ENCODE data around the gene ARHGAP30. TPM values are rescaled to one million over a fixed set of nuclear protein-coding genes. Genes with fewer than 3 reads are reported as not detected.
"Not testable (repeated sequence)": the region's sequence is repeated elsewhere in the genome, so short reads cannot be mapped to it uniquely, and the experiment has no call there.

ARHGAP30 gene
- total and polyA plus RNA-seq, 5 experiments from 2014 or later, result 110 to 233 (median 207) TPM

DNA sequence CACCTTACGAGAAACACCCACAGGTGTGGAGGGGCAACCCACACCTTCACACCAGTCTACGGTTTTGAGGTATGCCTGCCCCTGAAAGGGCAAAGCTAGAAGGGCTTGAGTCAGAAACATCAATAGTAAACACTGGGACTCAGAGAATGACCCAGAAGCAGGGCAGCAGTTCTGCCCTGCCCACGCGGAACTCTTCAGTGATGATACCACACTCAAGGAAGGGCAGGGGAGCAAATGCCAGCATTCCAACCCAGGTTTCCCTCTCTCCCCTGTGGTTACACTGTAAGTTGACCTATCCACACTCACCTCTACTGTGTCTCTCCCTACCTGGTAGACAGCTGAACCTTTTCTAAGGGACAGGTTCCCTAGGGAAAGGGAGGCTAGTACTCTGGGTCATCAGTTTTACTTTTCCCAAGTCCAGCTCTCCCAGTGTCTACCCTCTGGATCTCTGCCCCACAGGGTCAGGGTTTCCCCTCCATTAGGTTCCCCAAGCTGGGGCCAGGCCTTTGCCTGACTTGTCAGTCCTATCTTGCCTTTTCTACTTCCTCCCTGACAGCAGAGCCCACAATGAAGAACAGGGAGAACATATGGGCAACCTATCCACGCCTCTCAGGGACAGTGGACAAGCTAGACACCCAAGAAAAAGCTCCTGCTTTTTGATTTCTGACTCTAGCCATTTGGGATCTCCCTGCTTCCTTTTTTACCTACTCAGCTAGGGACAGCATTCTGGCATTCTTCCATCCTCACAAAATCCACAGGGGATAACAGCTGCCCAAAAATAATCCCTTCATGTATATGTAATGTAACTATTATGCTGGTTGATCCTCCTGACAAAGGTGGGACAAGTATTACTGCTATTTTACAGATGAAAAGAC, 51.7 kb downstream of the ARHGAP30 start:
- peak overlapping the region in 9 of 10 donors; percentile 11 to 61 (median 30) for H3K27ac Mint-ChIP-seq
- H3K27me3 Mint-ChIP-seq, result peaks cover 0 to 2% (median 0%) of the 10 kb centered on the region in 5 donors

DNA sequence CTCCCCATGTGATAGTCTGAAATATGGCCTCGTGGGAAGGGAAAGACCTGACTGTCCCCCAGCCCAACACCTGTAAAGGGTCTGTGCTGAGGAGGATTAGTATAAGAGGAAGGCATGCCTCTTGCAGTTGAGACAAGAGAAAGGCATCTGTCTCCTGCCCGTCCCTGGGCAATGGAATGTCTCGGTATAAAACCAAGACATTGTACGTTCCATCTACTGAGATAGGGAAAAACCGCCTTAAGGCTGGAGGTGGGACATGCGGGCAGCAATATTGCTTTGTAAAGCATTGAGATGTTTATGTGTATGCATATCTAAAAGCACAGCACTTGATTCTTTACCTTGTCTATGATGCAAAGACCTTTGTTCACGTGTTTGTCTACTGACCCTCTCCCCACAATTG, 52.5 kb downstream of the ARHGAP30 start:
- H3K4me3 Mint-ChIP-seq, H3K36me3 Mint-ChIP-seq, H3K9me3 Mint-ChIP-seq, DNase-seq, ATAC-seq, H3K27me3 Mint-ChIP-seq, POLR2A ChIA-PET: not testable (repeated sequence)
- Mint-ChIP-seq H3K27ac (peak overlapping the region in 7 of 10 donors; percentile 9 to 60 (median 37)), H3K4me1 (peaks cover 29 to 68% (median 56%) of the 10 kb centered on the region in 4 donors)

More for the DNA sequence above, 51.7 kb downstream of the ARHGAP30 start:
- Mint-ChIP-seq H3K4me1 (peaks cover 29 to 66% (median 52%) of the 10 kb centered on the region in 4 donors), H3K9me3 (no peaks in the 10 kb centered on the region), H3K36me3 (no peaks in the 10 kb centered on the region), H3K4me3 (no peak overlapping the region)
- DNase-seq (no peak), ATAC-seq (no peak)
- POLR2A ChIA-PET, result interaction anchor here (5.3 to 5.4 kb wide), 2 partner anchors 20 to 28 kb away, joined by 46 to 65 read pairs; partner anchors contain the start of genes TSTD1 and USF1

DNA sequence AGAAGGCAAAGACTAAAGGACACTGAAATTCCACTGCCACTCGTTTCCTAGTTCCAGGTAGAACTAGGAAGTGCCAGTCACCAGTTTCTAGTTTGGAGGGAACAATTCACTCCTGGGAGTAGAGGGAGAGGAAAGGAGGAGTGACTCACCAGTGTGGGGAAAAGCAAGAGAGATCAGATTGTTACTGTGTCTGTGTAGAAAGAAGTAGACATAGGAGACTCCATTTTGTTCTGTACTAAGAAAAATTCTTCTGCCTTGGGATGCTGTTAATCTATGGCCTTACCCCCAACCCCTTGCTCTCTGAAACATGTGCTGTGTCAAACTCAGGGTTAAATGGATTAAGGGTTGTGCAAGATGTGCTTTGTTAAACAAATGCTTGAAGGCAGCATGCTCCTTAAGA, 53.0 kb downstream of the ARHGAP30 start:
- Mint-ChIP-seq H3K4me1 (peaks cover 32 to 68% (median 60%) of the 10 kb centered on the region in 4 donors), H3K27ac (peak overlapping the region in 6 of 10 donors; percentile 37 to 86 (median 74))
- H3K4me3 Mint-ChIP-seq, H3K36me3 Mint-ChIP-seq, H3K27me3 Mint-ChIP-seq, DNase-seq, H3K9me3 Mint-ChIP-seq, ATAC-seq: not testable (repeated sequence)
- POLR2A ChIA-PET, result interaction anchor here (0.7 kb wide), 1 partner anchor 426 kb away, joined by 3 read pairs; no protein-coding TSS in a partner anchor

DNA sequence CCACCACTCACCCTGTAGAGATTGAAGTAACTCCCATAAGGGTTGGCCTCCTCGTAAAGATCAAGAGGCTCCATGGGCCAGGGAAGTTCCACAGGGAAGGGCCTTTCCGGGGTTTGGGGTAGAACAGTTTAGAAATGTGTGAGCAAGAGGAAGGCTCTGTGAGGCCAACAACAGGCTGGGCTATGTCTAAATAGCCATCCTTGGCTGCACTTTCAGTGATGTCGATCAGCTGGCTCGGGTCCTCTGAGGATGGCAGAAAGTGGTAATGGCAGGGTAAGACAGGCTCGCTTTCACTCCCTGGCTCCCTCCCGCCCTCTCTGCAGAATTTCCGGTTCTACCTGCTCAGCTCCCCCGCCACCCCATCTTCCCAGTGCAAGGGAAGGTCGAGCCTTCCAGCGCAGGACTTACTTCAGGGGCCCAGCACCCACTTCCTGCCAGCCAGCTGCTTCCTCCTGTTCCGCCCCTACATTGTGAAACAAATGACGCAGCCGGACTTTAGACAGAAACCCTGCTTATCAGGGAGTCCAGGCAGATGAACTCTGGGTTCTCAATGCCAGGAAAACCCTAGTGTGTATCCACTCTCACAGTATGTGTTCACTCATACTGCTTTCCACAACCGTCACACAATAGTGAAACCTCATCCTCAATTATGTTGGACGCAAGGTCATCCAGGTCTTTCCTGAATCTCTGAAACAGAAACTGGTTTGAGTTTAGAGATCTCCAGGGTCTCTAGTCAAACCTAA, 56.0 kb downstream of the ARHGAP30 start:
- Mint-ChIP-seq H3K4me3 (peak overlapping the region; percentile 73 to 89 (median 83)), H3K36me3 (peaks cover 0 to 2% (median 0%) of the 10 kb centered on the region in 3 donors), H3K4me1 (peaks cover 15 to 41% (median 33%) of the 10 kb centered on the region in 4 donors), H3K27me3 (no peaks in the 10 kb centered on the region), H3K27ac (peak overlapping the region; percentile 86 to 99 (median 95)), H3K9me3 (no peaks in the 10 kb centered on the region)
- peak; percentile 89 to 91 for ATAC-seq
- POLR2A ChIA-PET, result interaction anchor here (0.7 to 4.7 kb wide), 14 partner anchors 9 to 311 kb away, joined by 3 to 42 read pairs (median 4); partner anchors contain the start of genes ARHGAP30, KLHDC9, NDUFS2 and TSTD1
- peak; percentile 30 to 77 (median 58) for DNase-seq

DNA sequence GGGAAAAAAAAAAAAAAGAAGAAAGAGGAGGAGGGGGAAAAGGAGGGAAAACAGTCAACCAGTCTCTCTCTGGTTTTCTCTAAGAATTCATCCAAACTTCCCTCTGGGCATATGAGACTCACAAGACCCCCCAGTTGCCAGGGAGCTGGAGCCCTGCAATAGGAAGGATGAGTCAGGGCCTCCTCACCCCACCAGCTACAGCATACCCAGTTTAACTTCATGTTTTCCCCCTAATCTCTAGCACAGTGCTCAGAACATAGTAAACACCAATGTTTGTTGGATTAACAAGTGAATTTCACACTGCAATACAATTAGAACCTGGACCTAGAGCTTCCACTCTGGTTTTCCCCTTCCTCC, 56.6 kb downstream of the ARHGAP30 start:
- Mint-ChIP-seq H3K4me3 (peak overlapping the region; percentile 73 to 89 (median 83)), H3K4me1 (peaks cover 15 to 36% (median 28%) of the 10 kb centered on the region in 4 donors), H3K27me3 (no peaks in the 10 kb centered on the region), H3K27ac (peak overlapping the region; percentile 86 to 99 (median 95)), H3K9me3 (no peaks in the 10 kb centered on the region), H3K36me3 (peaks cover 0 to 2% (median 0%) of the 10 kb centered on the region in 3 donors)
- ATAC-seq (peak in 1 of 2 donors; percentile 43), DNase-seq (no peak)
- POLR2A ChIA-PET, result interaction anchor here (0.9 to 4.7 kb wide), 11 partner anchors 9 to 190 kb away, joined by 3 to 42 read pairs (median 5); partner anchors contain the start of genes ARHGAP30, NDUFS2, TSTD1 and USF1

DNA sequence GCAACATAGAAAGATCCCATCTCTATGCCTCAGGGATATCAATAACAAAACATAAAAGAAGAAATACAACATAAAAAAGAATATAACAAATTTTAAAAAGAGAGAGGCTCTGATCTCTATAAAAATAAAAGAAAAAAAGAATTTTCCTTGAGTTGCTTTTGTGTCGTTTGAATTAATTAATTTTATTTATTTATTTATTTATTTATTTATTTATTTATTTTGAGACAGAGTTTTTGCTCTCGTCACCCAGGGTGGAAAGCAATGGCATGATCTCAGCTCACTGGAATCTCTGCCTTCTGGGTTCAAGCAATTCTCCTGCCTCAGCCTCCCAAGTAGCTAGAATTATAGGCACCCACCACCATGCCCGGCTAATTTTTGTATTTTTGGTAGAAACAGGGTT, 57.3 kb downstream of the ARHGAP30 start:
- Mint-ChIP-seq H3K27ac (peak overlapping the region in 9 of 10 donors; percentile 9 to 98 (median 86)), H3K9me3 (no peaks in the 10 kb centered on the region), H3K4me3 (no peak overlapping the region)

DNA sequence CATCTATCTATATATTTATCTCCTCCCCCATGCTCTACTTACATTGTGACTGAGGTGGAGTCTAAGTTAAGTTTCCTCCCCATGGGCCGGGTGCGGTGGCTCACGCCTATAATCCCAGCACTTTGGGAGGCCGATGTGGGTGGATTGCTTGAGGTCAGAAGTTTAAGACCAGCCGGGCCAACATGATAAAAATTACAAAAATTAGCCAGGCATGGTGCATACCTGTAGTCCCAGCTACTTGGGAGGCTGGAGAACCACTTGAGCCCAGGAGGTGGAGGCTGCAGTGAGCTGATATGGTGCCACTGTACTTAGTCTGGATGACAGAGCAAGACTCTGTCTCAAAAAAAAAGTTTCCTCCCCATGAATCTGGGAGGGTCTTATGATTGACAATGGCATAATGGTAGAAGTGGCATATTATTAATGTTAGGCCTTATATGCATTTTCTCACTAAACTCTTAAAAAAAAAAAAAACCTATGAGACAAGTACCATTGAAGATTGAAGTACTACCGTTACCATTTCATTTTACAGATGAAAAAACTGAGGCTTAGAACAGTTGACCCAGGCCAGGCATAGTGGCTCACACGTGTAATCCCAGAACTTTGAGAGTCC, 60.0 kb downstream of the ARHGAP30 start:
- Mint-ChIP-seq H3K4me3 (no peak overlapping the region), H3K9me3 (no peaks in the 10 kb centered on the region), H3K27ac (peak overlapping the region in 2 of 10 donors; percentile 43 to 48), H3K4me1 (peaks cover 15 to 25% (median 23%) of the 10 kb centered on the region in 4 donors), H3K27me3 (no peaks in the 10 kb centered on the region), H3K36me3 (peaks cover 0 to 2% (median 0%) of the 10 kb centered on the region in 3 donors)
- ATAC-seq (no peak), DNase-seq (no peak)
- POLR2A ChIA-PET, result no interaction called here

More for the DNA sequence above, 57.3 kb downstream of the ARHGAP30 start:
- POLR2A ChIA-PET, result interaction anchor here (0.6 to 4.7 kb wide), 7 partner anchors 9 to 57 kb away, joined by 4 to 42 read pairs (median 7); partner anchors contain the start of genes ARHGAP30, F11R, TSTD1 and USF1
- no peak for DNase-seq
- no peak for ATAC-seq
- no peaks in the 10 kb centered on the region for H3K27me3 Mint-ChIP-seq
- H3K4me1 Mint-ChIP-seq, result peaks cover 13 to 31% (median 25%) of the 10 kb centered on the region in 4 donors
- H3K36me3 Mint-ChIP-seq, result peaks cover 0 to 2% (median 0%) of the 10 kb centered on the region in 3 donors

DNA sequence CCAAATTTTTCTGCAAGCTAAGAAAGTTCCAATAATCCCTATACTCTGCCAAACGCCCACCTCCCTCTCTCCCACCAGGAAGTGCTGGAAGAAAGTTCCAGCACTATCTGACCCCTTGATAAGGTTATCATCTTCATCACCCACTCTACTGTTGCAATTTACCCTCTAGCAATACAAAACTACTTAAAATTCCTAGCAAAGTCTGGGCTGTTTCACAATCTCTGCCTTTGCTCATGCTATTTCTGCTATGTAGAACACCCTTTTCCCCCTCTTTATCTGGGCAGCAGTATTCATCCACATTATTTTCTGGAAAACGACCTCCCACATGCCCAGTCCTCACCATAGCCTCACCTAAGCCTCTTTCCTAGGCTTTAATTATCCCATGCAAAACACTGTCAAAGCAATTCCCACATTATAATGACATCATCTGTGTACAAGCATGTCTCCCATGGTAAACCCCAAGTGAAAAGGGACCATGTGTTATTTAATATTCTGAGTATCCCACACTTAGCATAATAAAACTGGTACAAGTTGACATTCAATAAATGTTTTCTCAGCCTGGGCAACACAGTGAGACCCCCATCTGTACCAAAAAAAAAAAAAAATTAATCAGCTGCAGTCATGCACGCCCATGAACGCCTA, 60.7 kb downstream of the ARHGAP30 start:
- ATAC-seq, result no peak
- DNase-seq, result no peak
- Mint-ChIP-seq H3K27me3 (no peaks in the 10 kb centered on the region), H3K9me3 (no peaks in the 10 kb centered on the region), H3K4me3 (no peak overlapping the region), H3K27ac (peak overlapping the region in 3 of 10 donors; percentile 15 to 43 (median 24)), H3K4me1 (peaks cover 13 to 20% (median 18%) of the 10 kb centered on the region in 4 donors), H3K36me3 (peaks cover 0 to 2% (median 0%) of the 10 kb centered on the region in 3 donors)
- POLR2A ChIA-PET, result no interaction called here

DNA sequence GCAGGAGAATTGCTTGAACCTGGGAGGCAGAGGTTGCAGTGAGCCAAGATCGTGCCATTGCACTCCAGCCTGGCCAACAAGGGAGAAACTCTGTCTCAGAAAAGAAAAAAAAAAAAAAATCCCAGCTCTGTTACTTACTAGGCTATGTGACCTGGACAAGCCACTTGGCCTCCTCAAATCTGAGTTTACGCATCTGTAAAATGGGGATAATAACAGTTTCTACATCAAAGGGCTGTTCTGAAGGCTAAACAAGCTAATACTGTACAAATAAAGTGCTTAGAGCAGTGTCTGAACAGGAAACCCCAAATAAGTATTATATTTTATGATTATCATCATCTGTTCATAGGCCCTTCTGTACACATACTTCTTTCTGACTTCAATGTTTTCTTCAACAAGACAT, 62.3 kb downstream of the ARHGAP30 start:
- Mint-ChIP-seq H3K4me1 (peaks cover 5 to 7% (median 6%) of the 10 kb centered on the region in 4 donors), H3K4me3 (no peak overlapping the region), H3K36me3 (peaks cover 0 to 2% (median 0%) of the 10 kb centered on the region in 3 donors), H3K9me3 (no peaks in the 10 kb centered on the region), H3K27ac (no peak overlapping the region), H3K27me3 (no peaks in the 10 kb centered on the region)
- POLR2A ChIA-PET, result interaction anchor here (0.6 to 1.0 kb wide), 4 partner anchors 13 to 90 kb away, joined by 3 to 4 read pairs (median 4); partner anchors contain the start of gene F11R
- ATAC-seq (no peak), DNase-seq (no peak)

DNA sequence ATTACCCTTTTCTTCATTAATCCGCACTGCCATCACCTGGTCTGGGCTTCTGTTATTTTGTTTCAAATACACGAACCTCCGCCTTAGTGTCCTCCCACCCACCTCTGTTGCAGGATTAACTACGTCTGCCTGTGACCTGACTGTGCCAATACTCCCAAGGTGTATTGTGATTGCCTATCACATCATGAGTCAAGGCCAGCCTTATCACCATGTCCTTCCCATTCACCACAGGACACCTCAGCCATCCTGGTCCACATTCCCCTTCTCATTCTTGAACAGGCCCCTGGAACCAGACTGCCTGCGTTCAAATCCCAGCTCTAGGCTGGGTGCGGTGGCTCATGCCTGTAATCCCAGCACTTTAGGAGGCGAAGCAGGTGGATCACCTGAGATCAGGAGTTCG, 63.1 kb downstream of the ARHGAP30 start:
- Mint-ChIP-seq H3K9me3 (no peaks in the 10 kb centered on the region), H3K27ac (no peak overlapping the region), H3K36me3 (peaks cover 0 to 3% (median 0%) of the 10 kb centered on the region in 3 donors), H3K27me3 (no peaks in the 10 kb centered on the region), H3K4me1 (peaks cover 0 to 5% (median under 1%) of the 10 kb centered on the region in 4 donors), H3K4me3 (no peak overlapping the region)
- DNase-seq (no peak), ATAC-seq (no peak)
- POLR2A ChIA-PET, result interaction anchor here (0.7 to 1.0 kb wide), 3 partner anchors 14 to 91 kb away, joined by 3 to 4 read pairs (median 3); partner anchors contain the start of genes F11R and ITLN2

DNA sequence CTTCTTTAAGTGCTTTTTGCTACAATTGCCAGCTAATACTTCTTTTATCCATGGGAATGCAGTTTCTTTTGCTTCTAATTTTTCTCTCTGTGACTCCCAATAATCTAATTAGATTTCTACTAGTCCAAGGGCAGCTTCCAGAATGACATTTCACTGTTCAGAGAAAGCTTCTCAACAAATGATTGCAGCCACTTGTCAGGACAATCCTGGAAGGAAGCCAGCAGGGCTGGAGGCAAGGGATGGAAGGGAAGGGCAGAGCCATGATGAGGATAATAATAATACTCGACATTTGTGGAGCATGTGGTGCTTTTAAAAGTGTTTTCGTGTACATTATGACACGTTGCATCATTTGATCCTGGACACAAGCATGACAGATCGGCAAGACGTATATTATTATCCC, 68.2 kb downstream of the ARHGAP30 start:
- POLR2A ChIA-PET, result no interaction called here
- no peaks in the 10 kb centered on the region for H3K27me3 Mint-ChIP-seq
- peaks cover 0 to 31% (median 12%) of the 10 kb centered on the region in 3 donors for H3K36me3 Mint-ChIP-seq
- DNase-seq (no peak), ATAC-seq (no peak)
- H3K27ac Mint-ChIP-seq, result peak overlapping the region in 1 of 10 donors; percentile 56
- H3K4me3 Mint-ChIP-seq, result no peak overlapping the region
- no peaks in the 10 kb centered on the region for H3K9me3 Mint-ChIP-seq
- peaks cover 5 to 9% (median 8%) of the 10 kb centered on the region in 4 donors for H3K4me1 Mint-ChIP-seq

All from naive thymus-derived CD8-positive, alpha-beta T cell (primary cell).